Measurements from ENCODE around the gene TAC4. TPM values are rescaled to one million over a fixed set of nuclear protein-coding genes. Genes with fewer than 3 reads are reported as not detected.
A peak's percentile ranks its signal among the peaks of the same experiment; 100 is the strongest.

TAC4 gene
- total RNA-seq, 1 experiment from 2014 or later = not detected

- DNase-seq (ENCODE audit: low read depth) = no peak
Measured at GRCh38 chr17:49873466-49873865, 25.6 kb upstream of the TAC4 start.

- DNase-seq (ENCODE audit: low read depth) = no peak
Measured at GRCh38 chr17:49872754-49873377, 25.0 kb upstream of the TAC4 start.

- DNase-seq (ENCODE audit: low read depth) = no peak
Measured at GRCh38 chr17:49871211-49871610, 23.3 kb upstream of the TAC4 start.

- DNase-seq (ENCODE audit: low read depth) = no peak
Measured at GRCh38 chr17:49870298-49870697, 22.4 kb upstream of the TAC4 start.

- no peak for DNase-seq (ENCODE audit: low read depth)
Measured at GRCh38 chr17:49869038-49869374, 21.1 kb upstream of the TAC4 start.

- no peak for DNase-seq (ENCODE audit: low read depth)
Measured at GRCh38 chr17:49866882-49867413, 19.1 kb upstream of the TAC4 start.

GRCh38 chr17:49866019-49866380 lies 18.1 kb upstream of the TAC4 start:
- no peak for DNase-seq (ENCODE audit: low read depth)

- no peak for DNase-seq (ENCODE audit: low read depth)
Measured at GRCh38 chr17:49862781-49863331, 15.0 kb upstream of the TAC4 start.

GRCh38 chr17:49861150-49861884 lies 13.4 kb upstream of the TAC4 start:
- DNase-seq (ENCODE audit: low read depth) = peak; percentile 40

- no peak for DNase-seq (ENCODE audit: low read depth)
Measured at GRCh38 chr17:49859991-49860953, 12.4 kb upstream of the TAC4 start.

GRCh38 chr17:49858796-49859195 lies 10.9 kb upstream of the TAC4 start:
- no peak for DNase-seq (ENCODE audit: low read depth)

GRCh38 chr17:49854126-49854525 lies 6.3 kb upstream of the TAC4 start:
- no peak for DNase-seq (ENCODE audit: low read depth)

GRCh38 chr17:49853470-49854015 lies 5.7 kb upstream of the TAC4 start:
- DNase-seq (ENCODE audit: low read depth) = no peak

- DNase-seq (ENCODE audit: low read depth) = peak; percentile 57
Measured at GRCh38 chr17:49851387-49852291, 3.8 kb upstream of the TAC4 start.

GRCh38 chr17:49850772-49851386 lies 3.0 kb upstream of the TAC4 start:
- DNase-seq (ENCODE audit: low read depth) = no peak

- no peak for DNase-seq (ENCODE audit: low read depth)
Measured at GRCh38 chr17:49850218-49850610, 2.3 kb upstream of the TAC4 start.

GRCh38 chr17:49848739-49849138 lies 870 bp upstream of the TAC4 start:
- no peak for DNase-seq (ENCODE audit: low read depth)

- DNase-seq (ENCODE audit: low read depth) = no peak
Measured at GRCh38 chr17:49846938-49847712, 744 bp downstream of the TAC4 start.

GRCh38 chr17:49845321-49845720 lies 2.5 kb downstream of the TAC4 start:
- no peak for DNase-seq (ENCODE audit: low read depth)
